ENCODE measurements around the gene TMCO4. TPM values are rescaled to one million over a fixed set of nuclear protein-coding genes. Genes with fewer than 3 reads are reported as not detected.

Gene TMCO4
- total RNA-seq, 1 experiment from 2014 or later = 7.2 TPM

DNA sequence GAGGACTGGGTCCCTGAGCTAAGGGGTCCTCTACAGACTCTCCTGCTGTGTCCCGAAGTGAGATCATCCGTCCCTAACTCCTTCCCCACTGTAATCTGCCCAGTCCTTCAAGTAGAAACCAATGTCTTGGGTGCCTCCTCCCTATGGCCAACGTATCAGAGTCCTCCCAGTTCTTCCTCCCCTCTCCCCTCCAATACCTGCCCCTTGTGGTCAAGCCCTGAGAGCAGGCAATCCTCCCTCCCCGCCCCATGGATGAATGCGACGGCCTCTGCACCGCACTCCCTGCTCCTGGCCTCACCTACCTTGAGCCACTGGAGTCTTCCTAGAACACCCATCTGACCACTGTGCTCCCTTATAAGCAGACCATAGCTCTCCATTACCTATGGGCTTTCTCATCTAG is 103.9 kb downstream of the TMCO4 start (continued):
- TF ChIP-seq, protein P1, sequence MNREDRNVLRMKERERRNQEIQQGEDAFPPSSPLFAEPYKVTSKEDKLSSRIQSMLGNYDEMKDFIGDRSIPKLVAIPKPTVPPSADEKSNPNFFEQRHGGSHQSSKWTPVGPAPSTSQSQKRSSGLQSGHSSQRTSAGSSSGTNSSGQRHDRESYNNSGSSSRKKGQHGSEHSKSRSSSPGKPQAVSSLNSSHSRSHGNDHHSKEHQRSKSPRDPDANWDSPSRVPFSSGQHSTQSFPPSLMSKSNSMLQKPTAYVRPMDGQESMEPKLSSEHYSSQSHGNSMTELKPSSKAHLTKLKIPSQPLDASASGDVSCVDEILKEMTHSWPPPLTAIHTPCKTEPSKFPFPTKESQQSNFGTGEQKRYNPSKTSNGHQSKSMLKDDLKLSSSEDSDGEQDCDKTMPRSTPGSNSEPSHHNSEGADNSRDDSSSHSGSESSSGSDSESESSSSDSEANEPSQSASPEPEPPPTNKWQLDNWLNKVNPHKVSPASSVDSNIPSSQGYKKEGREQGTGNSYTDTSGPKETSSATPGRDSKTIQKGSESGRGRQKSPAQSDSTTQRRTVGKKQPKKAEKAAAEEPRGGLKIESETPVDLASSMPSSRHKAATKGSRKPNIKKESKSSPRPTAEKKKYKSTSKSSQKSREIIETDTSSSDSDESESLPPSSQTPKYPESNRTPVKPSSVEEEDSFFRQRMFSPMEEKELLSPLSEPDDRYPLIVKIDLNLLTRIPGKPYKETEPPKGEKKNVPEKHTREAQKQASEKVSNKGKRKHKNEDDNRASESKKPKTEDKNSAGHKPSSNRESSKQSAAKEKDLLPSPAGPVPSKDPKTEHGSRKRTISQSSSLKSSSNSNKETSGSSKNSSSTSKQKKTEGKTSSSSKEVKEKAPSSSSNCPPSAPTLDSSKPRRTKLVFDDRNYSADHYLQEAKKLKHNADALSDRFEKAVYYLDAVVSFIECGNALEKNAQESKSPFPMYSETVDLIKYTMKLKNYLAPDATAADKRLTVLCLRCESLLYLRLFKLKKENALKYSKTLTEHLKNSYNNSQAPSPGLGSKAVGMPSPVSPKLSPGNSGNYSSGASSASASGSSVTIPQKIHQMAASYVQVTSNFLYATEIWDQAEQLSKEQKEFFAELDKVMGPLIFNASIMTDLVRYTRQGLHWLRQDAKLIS (CRISPR knock-in tag; IDR thresholded peaks at IDR 0.05; ENCODE audit: borderline replicate concordance) = no peak
- TF ChIP-seq NR3C1 (CRISPR knock-in tag; conservative IDR thresholded peaks at IDR 0.05; ENCODE audit: low read depth) (no peak), NFYB (CRISPR knock-in tag; conservative IDR thresholded peaks at IDR 0.05; ENCODE audit: low read depth) (no peak), IRF2 (CRISPR knock-in tag; IDR thresholded peaks at IDR 0.05; ENCODE audit: borderline replicate concordance, low read depth) (no peak), JUN (CRISPR knock-in tag; IDR thresholded peaks at IDR 0.05) (no peak)
- TF ChIP-seq, protein P2, sequence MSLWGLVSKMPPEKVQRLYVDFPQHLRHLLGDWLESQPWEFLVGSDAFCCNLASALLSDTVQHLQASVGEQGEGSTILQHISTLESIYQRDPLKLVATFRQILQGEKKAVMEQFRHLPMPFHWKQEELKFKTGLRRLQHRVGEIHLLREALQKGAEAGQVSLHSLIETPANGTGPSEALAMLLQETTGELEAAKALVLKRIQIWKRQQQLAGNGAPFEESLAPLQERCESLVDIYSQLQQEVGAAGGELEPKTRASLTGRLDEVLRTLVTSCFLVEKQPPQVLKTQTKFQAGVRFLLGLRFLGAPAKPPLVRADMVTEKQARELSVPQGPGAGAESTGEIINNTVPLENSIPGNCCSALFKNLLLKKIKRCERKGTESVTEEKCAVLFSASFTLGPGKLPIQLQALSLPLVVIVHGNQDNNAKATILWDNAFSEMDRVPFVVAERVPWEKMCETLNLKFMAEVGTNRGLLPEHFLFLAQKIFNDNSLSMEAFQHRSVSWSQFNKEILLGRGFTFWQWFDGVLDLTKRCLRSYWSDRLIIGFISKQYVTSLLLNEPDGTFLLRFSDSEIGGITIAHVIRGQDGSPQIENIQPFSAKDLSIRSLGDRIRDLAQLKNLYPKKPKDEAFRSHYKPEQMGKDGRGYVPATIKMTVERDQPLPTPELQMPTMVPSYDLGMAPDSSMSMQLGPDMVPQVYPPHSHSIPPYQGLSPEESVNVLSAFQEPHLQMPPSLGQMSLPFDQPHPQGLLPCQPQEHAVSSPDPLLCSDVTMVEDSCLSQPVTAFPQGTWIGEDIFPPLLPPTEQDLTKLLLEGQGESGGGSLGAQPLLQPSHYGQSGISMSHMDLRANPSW (CRISPR knock-in tag; conservative IDR thresholded peaks at IDR 0.05; ENCODE audit: low read depth) = no peak
- TF ChIP-seq, protein P3, sequence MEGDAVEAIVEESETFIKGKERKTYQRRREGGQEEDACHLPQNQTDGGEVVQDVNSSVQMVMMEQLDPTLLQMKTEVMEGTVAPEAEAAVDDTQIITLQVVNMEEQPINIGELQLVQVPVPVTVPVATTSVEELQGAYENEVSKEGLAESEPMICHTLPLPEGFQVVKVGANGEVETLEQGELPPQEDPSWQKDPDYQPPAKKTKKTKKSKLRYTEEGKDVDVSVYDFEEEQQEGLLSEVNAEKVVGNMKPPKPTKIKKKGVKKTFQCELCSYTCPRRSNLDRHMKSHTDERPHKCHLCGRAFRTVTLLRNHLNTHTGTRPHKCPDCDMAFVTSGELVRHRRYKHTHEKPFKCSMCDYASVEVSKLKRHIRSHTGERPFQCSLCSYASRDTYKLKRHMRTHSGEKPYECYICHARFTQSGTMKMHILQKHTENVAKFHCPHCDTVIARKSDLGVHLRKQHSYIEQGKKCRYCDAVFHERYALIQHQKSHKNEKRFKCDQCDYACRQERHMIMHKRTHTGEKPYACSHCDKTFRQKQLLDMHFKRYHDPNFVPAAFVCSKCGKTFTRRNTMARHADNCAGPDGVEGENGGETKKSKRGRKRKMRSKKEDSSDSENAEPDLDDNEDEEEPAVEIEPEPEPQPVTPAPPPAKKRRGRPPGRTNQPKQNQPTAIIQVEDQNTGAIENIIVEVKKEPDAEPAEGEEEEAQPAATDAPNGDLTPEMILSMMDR (IDR thresholded peaks at IDR 0.05) = no peak

DNA sequence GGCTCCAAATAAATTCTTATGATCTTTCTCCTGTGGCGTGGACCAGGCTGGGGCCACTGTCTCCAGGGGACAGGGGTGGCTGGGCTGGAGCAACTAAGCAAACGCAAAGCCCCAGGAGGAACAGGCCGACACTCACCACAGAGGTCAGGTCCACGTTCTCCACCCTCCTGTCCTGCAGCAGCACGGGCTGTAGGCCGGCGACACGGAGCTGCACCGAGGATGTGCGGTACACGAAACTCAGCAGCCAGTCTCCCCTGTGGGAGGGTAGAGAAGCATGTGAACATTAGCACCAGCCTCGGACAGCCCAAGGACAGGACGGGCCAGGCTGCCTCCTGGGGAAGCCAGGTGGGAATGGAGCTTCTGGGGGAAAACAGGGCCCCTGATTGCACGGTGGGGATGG is 105.4 kb downstream of the TMCO4 start:
- Mint-ChIP-seq H3K9me3 (no peaks in the 10 kb centered on the region), H3K4me1 (peaks cover 3% of the 10 kb centered on the region), H3K27me3 (ENCODE audit: low read depth) (no peaks in the 10 kb centered on the region; the same call in 1 of the 2 replicates), H3K4me3 (no peak overlapping the region), H3K27ac (peak overlapping the region; percentile 49; the same call in 1 of the 2 replicates), H3K36me3 (no peaks in the 10 kb centered on the region)
- DNase-seq (ENCODE audit: low spot score) (no peak), ATAC-seq (no peak)
- POLR2A ChIA-PET = no interaction called here
- CTCF ChIA-PET = interaction anchor here (1.3 to 3.7 kb wide), 5 partner anchors 10 to 40 kb away, joined by 3 to 28 read pairs (median 5); no protein-coding TSS in a partner anchor
- TF ChIP-seq CREB1 (CRISPR knock-in tag; IDR thresholded peaks at IDR 0.05) (no peak), ZBTB21 (CRISPR knock-in tag; IDR thresholded peaks at IDR 0.05; ENCODE audit: borderline replicate concordance) (no peak), NFATC4 (CRISPR knock-in tag; IDR thresholded peaks at IDR 0.05) (no peak), ZNF416 (CRISPR knock-in tag; IDR thresholded peaks at IDR 0.05) (no peak), RELA (CRISPR knock-in tag; IDR thresholded peaks at IDR 0.05; ENCODE audit: borderline replicate concordance) (no peak), TP53 (CRISPR knock-in tag; IDR thresholded peaks at IDR 0.05) (no peak), HMGA2 (CRISPR knock-in tag; IDR thresholded peaks at IDR 0.05) (no peak), ELF4 (CRISPR knock-in tag; IDR thresholded peaks at IDR 0.05; ENCODE audit: low read depth) (no peak)
- TF ChIP-seq, protein P4, sequence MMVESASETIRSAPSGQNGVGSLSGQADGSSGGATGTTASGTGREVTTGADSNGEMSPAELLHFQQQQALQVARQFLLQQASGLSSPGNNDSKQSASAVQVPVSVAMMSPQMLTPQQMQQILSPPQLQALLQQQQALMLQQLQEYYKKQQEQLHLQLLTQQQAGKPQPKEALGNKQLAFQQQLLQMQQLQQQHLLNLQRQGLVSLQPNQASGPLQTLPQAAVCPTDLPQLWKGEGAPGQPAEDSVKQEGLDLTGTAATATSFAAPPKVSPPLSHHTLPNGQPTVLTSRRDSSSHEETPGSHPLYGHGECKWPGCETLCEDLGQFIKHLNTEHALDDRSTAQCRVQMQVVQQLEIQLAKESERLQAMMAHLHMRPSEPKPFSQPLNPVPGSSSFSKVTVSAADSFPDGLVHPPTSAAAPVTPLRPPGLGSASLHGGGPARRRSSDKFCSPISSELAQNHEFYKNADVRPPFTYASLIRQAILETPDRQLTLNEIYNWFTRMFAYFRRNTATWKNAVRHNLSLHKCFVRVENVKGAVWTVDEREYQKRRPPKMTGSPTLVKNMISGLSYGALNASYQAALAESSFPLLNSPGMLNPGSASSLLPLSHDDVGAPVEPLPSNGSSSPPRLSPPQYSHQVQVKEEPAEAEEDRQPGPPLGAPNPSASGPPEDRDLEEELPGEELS (CRISPR knock-in tag; IDR thresholded peaks at IDR 0.05) = no peak
- TF ChIP-seq, protein P5, sequence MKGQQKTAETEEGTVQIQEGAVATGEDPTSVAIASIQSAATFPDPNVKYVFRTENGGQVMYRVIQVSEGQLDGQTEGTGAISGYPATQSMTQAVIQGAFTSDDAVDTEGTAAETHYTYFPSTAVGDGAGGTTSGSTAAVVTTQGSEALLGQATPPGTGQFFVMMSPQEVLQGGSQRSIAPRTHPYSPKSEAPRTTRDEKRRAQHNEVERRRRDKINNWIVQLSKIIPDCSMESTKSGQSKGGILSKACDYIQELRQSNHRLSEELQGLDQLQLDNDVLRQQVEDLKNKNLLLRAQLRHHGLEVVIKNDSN (CRISPR knock-in tag; IDR thresholded peaks at IDR 0.05) = no peak
- TF ChIP-seq, protein P6, sequence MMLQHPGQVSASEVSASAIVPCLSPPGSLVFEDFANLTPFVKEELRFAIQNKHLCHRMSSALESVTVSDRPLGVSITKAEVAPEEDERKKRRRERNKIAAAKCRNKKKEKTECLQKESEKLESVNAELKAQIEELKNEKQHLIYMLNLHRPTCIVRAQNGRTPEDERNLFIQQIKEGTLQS (CRISPR knock-in tag; conservative IDR thresholded peaks at IDR 0.05) = no peak
- TF ChIP-seq, protein P7, sequence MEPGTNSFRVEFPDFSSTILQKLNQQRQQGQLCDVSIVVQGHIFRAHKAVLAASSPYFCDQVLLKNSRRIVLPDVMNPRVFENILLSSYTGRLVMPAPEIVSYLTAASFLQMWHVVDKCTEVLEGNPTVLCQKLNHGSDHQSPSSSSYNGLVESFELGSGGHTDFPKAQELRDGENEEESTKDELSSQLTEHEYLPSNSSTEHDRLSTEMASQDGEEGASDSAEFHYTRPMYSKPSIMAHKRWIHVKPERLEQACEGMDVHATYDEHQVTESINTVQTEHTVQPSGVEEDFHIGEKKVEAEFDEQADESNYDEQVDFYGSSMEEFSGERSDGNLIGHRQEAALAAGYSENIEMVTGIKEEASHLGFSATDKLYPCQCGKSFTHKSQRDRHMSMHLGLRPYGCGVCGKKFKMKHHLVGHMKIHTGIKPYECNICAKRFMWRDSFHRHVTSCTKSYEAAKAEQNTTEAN (CRISPR knock-in tag; IDR thresholded peaks at IDR 0.05) = no peak
- TF ChIP-seq, protein P2 (CRISPR knock-in tag; conservative IDR thresholded peaks at IDR 0.05; ENCODE audit: low read depth) = no peak
